IMR-90 (cell line): ENCODE data around the gene CPA3. TPM values are rescaled to one million over a fixed set of nuclear protein-coding genes. Genes with fewer than 3 reads are reported as not detected.

Experiments
- ATAC-seq: fragments of 200-7000 bp; cut with Tn5 transposase; 2 replicates; pipeline ENCODE4 v1.9.1; 2020; ENCODE audit warnings: low read depth, mild to moderate bottlenecking, moderate library complexity
- BruUV-seq: library from RNA; stranded (reverse); fragments of 400-500 nt; replicated peaks from 2 replicates; lab custom pipeline; 2021; lab: Mats Ljungman, UMichigan
- CTCF ChIA-PET: fragments of 300-600 bp; formaldehyde crosslinking; extraction: SDS; loops from one replicate; lab custom pipeline; 2021; ENCODE audit warnings: antibody characterized with exemption; lab: Yijun Ruan, JAX
- POLR2A ChIA-PET: fragments of 300-600 bp; sonication (Branson Sonifier 250); formaldehyde crosslinking; loops from one replicate; lab custom pipeline; 2022; ENCODE audit warnings: antibody characterized with exemption; ENCODE audit not compliant: unreplicated experiment; lab: Charles Lee
- DNase-seq: peaks from one replicate; pipeline ENCODE4 v3.0.0; 2013
- H2AFZ ChIP-seq: replicated peaks from 2 replicates; pipeline ENCODE3; 2013; ENCODE audit warnings: low read length, mild to moderate bottlenecking; ENCODE audit not compliant: poor library complexity
- H2AK5ac ChIP-seq: 2 replicates; pipeline ENCODE4 v1.6.1; 2013; ENCODE audit warnings: low read depth, low read length, inconsistent platforms
- H2AK9ac ChIP-seq: replicated peaks from 2 replicates; pipeline ENCODE3; 2013; ENCODE audit warnings: mild to moderate bottlenecking, low read depth, low read length, moderate library complexity; ENCODE audit not compliant: poor library complexity
- H2BK120ac ChIP-seq: 2 replicates; pipeline ENCODE4 v1.6.1; 2013; ENCODE audit warnings: low read depth, low read length, inconsistent platforms
- H2BK15ac ChIP-seq: 3 replicates; pipeline ENCODE4 v1.6.1; 2013; ENCODE audit warnings: low read depth, low read length, inconsistent platforms
- H2BK20ac ChIP-seq: 2 replicates; pipeline ENCODE4 v1.6.1; 2013; ENCODE audit warnings: low read depth, mild to moderate bottlenecking, inconsistent platforms, low read length, moderate library complexity
- H2BK5ac ChIP-seq: 2 replicates; pipeline ENCODE4 v1.6.1; 2013; ENCODE audit warnings: mild to moderate bottlenecking, low read depth, low read length, inconsistent platforms; ENCODE audit not compliant: poor library complexity, severe bottlenecking
- H3K14ac ChIP-seq: replicated peaks from 2 replicates; pipeline ENCODE4 v1.6.1; 2013; ENCODE audit warnings: low read depth, low read length, inconsistent platforms
- H3K18ac ChIP-seq: 2 replicates; pipeline ENCODE4 v1.6.1; 2013; ENCODE audit warnings: low read depth, low read length, control low read depth
- H3K23ac ChIP-seq: 2 replicates; pipeline ENCODE4 v1.6.1; 2013; ENCODE audit warnings: low read depth, low read length, inconsistent platforms
- H3K27ac ChIP-seq: 2 replicates; pipeline ENCODE4 v1.5.1; 2013; ENCODE audit warnings: mild to moderate bottlenecking, control low read depth, low read length; ENCODE audit not compliant: insufficient read depth
- H3K27me3 ChIP-seq: 2 replicates; pipeline ENCODE4 v1.6.1; 2013; ENCODE audit warnings: low read length; ENCODE audit not compliant: control insufficient read depth, insufficient read depth
- H3K36me3 ChIP-seq: 2 replicates; pipeline ENCODE4 v1.6.1; 2013; ENCODE audit warnings: low read length, mixed read lengths; ENCODE audit not compliant: control insufficient read depth, insufficient read depth
- H3K4ac ChIP-seq: 2 replicates; pipeline ENCODE4 v1.6.1; 2013; ENCODE audit warnings: low read depth, low read length, inconsistent platforms
- H3K4me1 ChIP-seq: 2 replicates; pipeline ENCODE4 v1.6.1; 2013; ENCODE audit warnings: low read length, mixed read lengths; ENCODE audit not compliant: control insufficient read depth, insufficient read depth
- H3K4me2 ChIP-seq: 2 replicates; pipeline ENCODE4 v1.6.1; 2013; ENCODE audit warnings: low read depth, mild to moderate bottlenecking, control low read depth, low read length, moderate library complexity
- H3K4me3 ChIP-seq: 2 replicates; pipeline ENCODE4 v1.5.1; 2013; ENCODE audit warnings: low read depth, mild to moderate bottlenecking, control low read depth, low read length, moderate library complexity; ENCODE audit not compliant: insufficient read depth
- H3K56ac ChIP-seq: 2 replicates; pipeline ENCODE4 v1.6.1; 2013; ENCODE audit warnings: low read length, inconsistent platforms; ENCODE audit not compliant: insufficient read depth; ENCODE audit errors: extremely low read depth
- H3K79me1 ChIP-seq, 2 experiments: 2 replicates each; pipeline ENCODE4 v1.6.1; 2013; ENCODE audit warnings: low read length in 2 of 2, inconsistent platforms in 1 of 2, low read depth in 1 of 2
- H3K9ac ChIP-seq: 2 replicates; pipeline ENCODE4 v1.6.1; 2013; ENCODE audit warnings: low read depth, low read length, control low read depth
- H3K9me1 ChIP-seq: 2 replicates; pipeline ENCODE4 v1.6.1; 2013; ENCODE audit warnings: low read length, inconsistent platforms; ENCODE audit not compliant: insufficient read depth
- H3K9me3 ChIP-seq: 2 replicates; pipeline ENCODE4 v1.6.1; 2013; ENCODE audit warnings: low read length; ENCODE audit not compliant: control insufficient read depth, insufficient read depth
- H4K20me1 ChIP-seq: 2 replicates; pipeline ENCODE4 v1.6.1; 2013; ENCODE audit warnings: low read length, inconsistent platforms; ENCODE audit not compliant: insufficient read depth
- H4K5ac ChIP-seq: 2 replicates; pipeline ENCODE4 v1.6.1; 2013; ENCODE audit warnings: mild to moderate bottlenecking, low read depth, low read length, control low read depth
- H4K8ac ChIP-seq, 2 experiments: 2 replicates each; pipeline ENCODE4 v1.6.1; 2013; ENCODE audit warnings: low read depth in 2 of 2, low read length in 2 of 2, control low read depth in 1 of 2, inconsistent platforms in 1 of 2
- H4K91ac ChIP-seq: 2 replicates; pipeline ENCODE4 v1.6.1; 2013; ENCODE audit warnings: low read depth, low read length, inconsistent platforms; ENCODE audit not compliant: insufficient read depth
- BHLHE40 ChIP-seq: fragments of 150-350 bp; IDR thresholded peaks from 2 replicates; pipeline ENCODE4 v1.6.1; 2016; ENCODE audit warnings: mild to moderate bottlenecking, low read depth, low read length
- CEBPB ChIP-seq: IDR thresholded peaks from 2 replicates; pipeline ENCODE4 v1.6.1; 2012; ENCODE audit warnings: low read depth, low read length, improper control_type of control experiment
- CHD1 ChIP-seq: IDR thresholded peaks from 2 replicates; pipeline ENCODE4 v1.6.1; 2012; ENCODE audit warnings: low read depth, low read length, improper control_type of control experiment
- ELK1 ChIP-seq: fragments of 150-350 bp; IDR thresholded peaks from 2 replicates; pipeline ENCODE4 v1.6.1; 2016; ENCODE audit warnings: low read depth, mild to moderate bottlenecking, low read length, moderate library complexity, borderline replicate concordance
- FOS ChIP-seq: fragments of 150-350 bp; IDR thresholded peaks from 2 replicates; pipeline ENCODE4 v1.6.1; 2016; ENCODE audit warnings: low read depth, low read length
- MAFK ChIP-seq: IDR thresholded peaks from 2 replicates; pipeline ENCODE4 v1.6.1; 2012; ENCODE audit warnings: low read depth, low read length, improper control_type of control experiment
- MAZ ChIP-seq: IDR thresholded peaks from 2 replicates; pipeline ENCODE4 v1.6.1; 2012; ENCODE audit warnings: low read depth, mild to moderate bottlenecking, low read length, improper control_type of control experiment, moderate library complexity, borderline replicate concordance
- MXI1 ChIP-seq: IDR thresholded peaks from 2 replicates; pipeline ENCODE4 v1.6.1; 2012; ENCODE audit warnings: low read depth, mild to moderate bottlenecking, low read length, moderate library complexity, borderline replicate concordance
- NFE2L2 ChIP-seq: fragments of 150-350 bp; IDR thresholded peaks from 2 replicates; pipeline ENCODE4 v1.6.1; 2016; ENCODE audit warnings: low read depth, mild to moderate bottlenecking, low read length
- POLR2A ChIP-seq: IDR thresholded peaks from 2 replicates; pipeline ENCODE4 v1.6.1; 2012; ENCODE audit warnings: mild to moderate bottlenecking, low read depth, low read length
- RAD21 ChIP-seq: IDR thresholded peaks from 2 replicates; pipeline ENCODE4 v1.6.1; 2012; ENCODE audit warnings: low read length, improper control_type of control experiment
- RCOR1 ChIP-seq: IDR thresholded peaks from 2 replicates; pipeline ENCODE4 v1.6.1; 2012; ENCODE audit warnings: mild to moderate bottlenecking, low read length, improper control_type of control experiment; ENCODE audit not compliant: insufficient replicate concordance
- RFX5 ChIP-seq: IDR thresholded peaks from 2 replicates; pipeline ENCODE4 v1.8.0; 2012; ENCODE audit warnings: low read depth, mild to moderate bottlenecking, low read length, moderate library complexity
- SMC3 ChIP-seq: fragments of 150-350 bp; IDR thresholded peaks from 2 replicates; pipeline ENCODE4 v1.6.1; 2016; ENCODE audit warnings: low read depth, mild to moderate bottlenecking, antibody characterized with exemption, low read length, moderate library complexity
- USF2 ChIP-seq: fragments of 150-350 bp; IDR thresholded peaks from 2 replicates; pipeline ENCODE4 v1.6.1; 2017; ENCODE audit warnings: mild to moderate bottlenecking, antibody characterized with exemption, low read length, low read depth
- WGBS, 2 experiments: methylation state at CpG; one replicate each; pipeline versions ENCODE4 v1.1.5 to v1.1.7; 2013; ENCODE audit warnings: missing lambda C conversion rate in 2 of 2; ENCODE audit not compliant: insufficient read length in 1 of 2; ENCODE audit errors: extremely low coverage in 2 of 2; 5-methylcytosine and 5-hydroxymethylcytosine counted together
- dilution Hi-C: fragments of 300-500 bp; cut with HindIII; formaldehyde crosslinking; loops from one replicate; pipeline ENCODE4 v1.14.3; 2018; ENCODE audit warnings: low sequenced_read_pairs; ENCODE audit not compliant: unreplicated experiment
- in situ Hi-C: fragments of 300-500 bp; cut with MboI; formaldehyde crosslinking; loops from 3 replicates; pipeline ENCODE4 v1.14.3; 2019; ENCODE audit warnings: low sequenced_read_pairs, inconsistent platforms, mixed read lengths
- intact Hi-C: fragments of 100-400 bp; cut with micrococcal nuclease; formaldehyde crosslinking; loops from 2 replicates; pipeline ENCODE4 v1.10.0; 2022
- polyA plus RNA-seq, 3 experiments: library from polyadenylated mRNA; depleted of rRNA; stranded (reverse); fragments of >200 nt; gene quantifications; 2 replicates each; pipeline ENCODE4 v1.2.3, GENCODE V29; 2012; ENCODE audit warnings: low replicate concordance in 1 of 3
- total RNA-seq: library from RNA; depleted of rRNA; stranded (reverse); fragments of >200 nt; gene quantifications from 2 replicates; pipeline ENCODE4 v1.2.3, GENCODE V29; 2012
- TF ChIP-seq, protein P1 (sequence below): conservative IDR thresholded peaks from 2 replicates; pipeline ENCODE4 v1.5.1; 2012; ENCODE audit warnings: mild to moderate bottlenecking, low read depth, low read length, improper control_type of control experiment

CPA3 gene
- total and polyA plus RNA-seq, 2 of the 4 experiments (the other 2 are of a cell fraction) = 0.07 TPM; not detected in 1

GRCh38 chr3:148922467-148922866 is 57.4 kb downstream of the CPA3 start:
- BruUV-seq = no TSS peak
- ATAC-seq (no peak), DNase-seq (no peak)
- dilution Hi-C loops = no loop called here
- Histone ChIP-seq H3K18ac (no peak overlapping the region), H4K20me1 (no peaks in the 10 kb centered on the region), H3K9ac (no peak overlapping the region), H3K14ac (no peak overlapping the region), H4K5ac (no peak overlapping the region), H4K8ac (no peak overlapping the region), H3K36me3 (no peaks in the 10 kb centered on the region), H2BK5ac (no peak overlapping the region), H3K4ac (no peak overlapping the region), H2BK120ac (no peak overlapping the region), H2BK20ac (no peak overlapping the region), H3K56ac (no peak overlapping the region), H3K9me3 (no peaks in the 10 kb centered on the region), H3K27ac (no peak overlapping the region), H2AFZ (no peak overlapping the region), H3K4me3 (no peak overlapping the region), H2BK15ac (no peak overlapping the region), H3K4me1 (no peaks in the 10 kb centered on the region; the same call in 1 of the 2 replicates), H3K27me3 (no peaks in the 10 kb centered on the region), H4K91ac (no peak overlapping the region), H3K23ac (no peak overlapping the region), H2AK5ac (no peak overlapping the region), H3K4me2 (no peak overlapping the region), H3K9me1 (no peaks in the 10 kb centered on the region), H3K79me1 (no peaks in the 10 kb centered on the region), H2AK9ac (no peak overlapping the region)
- CTCF ChIA-PET = no interaction called here
- in situ Hi-C loops = no loop called here
- no CpG with 5 or more reads among the region's 1 CpG for WGBS, 2 experiments
- TF ChIP-seq, protein P1, sequence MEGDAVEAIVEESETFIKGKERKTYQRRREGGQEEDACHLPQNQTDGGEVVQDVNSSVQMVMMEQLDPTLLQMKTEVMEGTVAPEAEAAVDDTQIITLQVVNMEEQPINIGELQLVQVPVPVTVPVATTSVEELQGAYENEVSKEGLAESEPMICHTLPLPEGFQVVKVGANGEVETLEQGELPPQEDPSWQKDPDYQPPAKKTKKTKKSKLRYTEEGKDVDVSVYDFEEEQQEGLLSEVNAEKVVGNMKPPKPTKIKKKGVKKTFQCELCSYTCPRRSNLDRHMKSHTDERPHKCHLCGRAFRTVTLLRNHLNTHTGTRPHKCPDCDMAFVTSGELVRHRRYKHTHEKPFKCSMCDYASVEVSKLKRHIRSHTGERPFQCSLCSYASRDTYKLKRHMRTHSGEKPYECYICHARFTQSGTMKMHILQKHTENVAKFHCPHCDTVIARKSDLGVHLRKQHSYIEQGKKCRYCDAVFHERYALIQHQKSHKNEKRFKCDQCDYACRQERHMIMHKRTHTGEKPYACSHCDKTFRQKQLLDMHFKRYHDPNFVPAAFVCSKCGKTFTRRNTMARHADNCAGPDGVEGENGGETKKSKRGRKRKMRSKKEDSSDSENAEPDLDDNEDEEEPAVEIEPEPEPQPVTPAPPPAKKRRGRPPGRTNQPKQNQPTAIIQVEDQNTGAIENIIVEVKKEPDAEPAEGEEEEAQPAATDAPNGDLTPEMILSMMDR = no peak
- TF ChIP-seq NFE2L2 (no peak), RAD21 (no peak), POLR2A (no peak), SMC3 (no peak), CHD1 (no peak), RFX5 (no peak), MXI1 (no peak), MAFK (no peak), ELK1 (no peak), FOS (no peak), BHLHE40 (no peak), MAZ (no peak), CEBPB (no peak), USF2 (no peak), RCOR1 (no peak)
- intact Hi-C loops = no loop called here
- POLR2A ChIA-PET = no interaction called here
